22Rv1 (cell line): Measurements from ENCODE around the gene ERICH3.

Experiments
- H3K27ac ChIP-seq: fragments of 450-650 bp; 2 replicates; pipeline ENCODE4 v1.5.1; 2017
- CTCF ChIP-seq: fragments of 450-650 bp; IDR thresholded peaks from 2 replicates; pipeline ENCODE4 v1.5.1; 2017; ENCODE audit warnings: mild to moderate bottlenecking
- ZFX ChIP-seq: fragments of 450-650 bp; IDR thresholded peaks from 2 replicates; pipeline ENCODE4 v1.6.1; 2017; ENCODE audit warnings: antibody characterized with exemption, borderline replicate concordance

Gene ERICH3

GRCh38 chr1:74571891-74572290 is 101.7 kb downstream of the ERICH3 start:
- no peak overlapping the region for H3K27ac ChIP-seq

GRCh38 chr1:74571493-74571800 is 102.1 kb downstream of the ERICH3 start:
- H3K27ac ChIP-seq = no peak overlapping the region
- TF ChIP-seq CTCF = no peak
- TF ChIP-seq ZFX = no peak

More at GRCh38 chr1:74571891-74572290, 101.7 kb downstream of the ERICH3 start:
- TF ChIP-seq CTCF (no peak), ZFX (no peak)

- H3K27ac ChIP-seq = no peak overlapping the region
Observed at GRCh38 chr1:74570797-74571492, 102.6 kb downstream of the ERICH3 start.

GRCh38 chr1:74549932-74550331 is 123.7 kb downstream of the ERICH3 start:
- no peak overlapping the region for H3K27ac ChIP-seq
- TF ChIP-seq CTCF = no peak
- no peak for TF ChIP-seq ZFX

More at GRCh38 chr1:74570797-74571492, 102.6 kb downstream of the ERICH3 start:
- no peak for TF ChIP-seq CTCF

- TF ChIP-seq CTCF = no peak
- no peak for TF ChIP-seq ZFX
- H3K27ac ChIP-seq = no peak overlapping the region
Observed at GRCh38 chr1:74548961-74549750, 124.4 kb downstream of the ERICH3 start.

- TF ChIP-seq CTCF = no peak
Observed at GRCh38 chr1:74545821-74546220, 127.8 kb downstream of the ERICH3 start.

GRCh38 chr1:74534241-74534640 is 139.4 kb downstream of the ERICH3 start:
- no peak for TF ChIP-seq ZFX
- TF ChIP-seq CTCF = no peak
- no peak overlapping the region for H3K27ac ChIP-seq

More at GRCh38 chr1:74545821-74546220, 127.8 kb downstream of the ERICH3 start:
- H3K27ac ChIP-seq = no peak overlapping the region
